Parathyroid adenoma (tissue), 2 donors: Measurements from ENCODE around the gene CMPK2.

Experiments
- H2AFZ ChIP-seq: fragments of 300-600 bp; sonication (generic); one replicate; pipeline ENCODE4 v1.7.0; 2017; ENCODE audit warnings: antibody characterized with exemption, mild to moderate bottlenecking
- H3K27ac ChIP-seq: fragments of 300-600 bp; sonication (generic); one replicate; pipeline ENCODE4 v1.7.0; 2017
- H3K27me3 ChIP-seq: fragments of 300-600 bp; sonication (generic); one replicate; pipeline ENCODE4 v1.7.0; 2017; ENCODE audit warnings: low read length; ENCODE audit not compliant: control insufficient read depth, insufficient read depth
- H3K36me3 ChIP-seq: fragments of 300-600 bp; sonication (generic); one replicate; pipeline ENCODE4 v1.7.0; 2017; ENCODE audit warnings: low read length; ENCODE audit not compliant: control insufficient read depth, insufficient read depth
- H3K4me1 ChIP-seq: fragments of 300-600 bp; sonication (generic); one replicate; pipeline ENCODE4 v1.7.0; 2017; ENCODE audit warnings: control low read depth
- H3K4me2 ChIP-seq: fragments of 300-600 bp; sonication (generic); one replicate; pipeline ENCODE4 v1.7.0; 2017; ENCODE audit warnings: low read length
- H3K4me3 ChIP-seq: fragments of 300-600 bp; sonication (generic); one replicate; pipeline ENCODE4 v1.7.0; 2017; ENCODE audit warnings: low read depth, low read length
- H3K79me2 ChIP-seq: fragments of 300-600 bp; sonication (generic); one replicate; pipeline ENCODE4 v1.7.0; 2017; ENCODE audit warnings: control low read depth
- H3K9ac ChIP-seq: fragments of 300-600 bp; sonication (generic); one replicate; pipeline ENCODE4 v1.7.0; 2017; ENCODE audit warnings: mild to moderate bottlenecking
- H3K9me3 ChIP-seq: fragments of 300-600 bp; sonication (generic); one replicate; pipeline ENCODE4 v1.7.0; 2017; ENCODE audit warnings: low read length; ENCODE audit not compliant: control insufficient read depth
- TF ChIP-seq, protein P1 (sequence below): fragments of 300-600 bp; sonication (generic); IDR thresholded peaks from one replicate; pipeline ENCODE4 v1.7.0; 2017; ENCODE audit warnings: antibody characterized with exemption, mild to moderate bottlenecking
- donor health status: primary hyperparathyroidism.

The CMPK2 gene, protein sequence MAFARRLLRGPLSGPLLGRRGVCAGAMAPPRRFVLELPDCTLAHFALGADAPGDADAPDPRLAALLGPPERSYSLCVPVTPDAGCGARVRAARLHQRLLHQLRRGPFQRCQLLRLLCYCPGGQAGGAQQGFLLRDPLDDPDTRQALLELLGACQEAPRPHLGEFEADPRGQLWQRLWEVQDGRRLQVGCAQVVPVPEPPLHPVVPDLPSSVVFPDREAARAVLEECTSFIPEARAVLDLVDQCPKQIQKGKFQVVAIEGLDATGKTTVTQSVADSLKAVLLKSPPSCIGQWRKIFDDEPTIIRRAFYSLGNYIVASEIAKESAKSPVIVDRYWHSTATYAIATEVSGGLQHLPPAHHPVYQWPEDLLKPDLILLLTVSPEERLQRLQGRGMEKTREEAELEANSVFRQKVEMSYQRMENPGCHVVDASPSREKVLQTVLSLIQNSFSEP

DNA sequence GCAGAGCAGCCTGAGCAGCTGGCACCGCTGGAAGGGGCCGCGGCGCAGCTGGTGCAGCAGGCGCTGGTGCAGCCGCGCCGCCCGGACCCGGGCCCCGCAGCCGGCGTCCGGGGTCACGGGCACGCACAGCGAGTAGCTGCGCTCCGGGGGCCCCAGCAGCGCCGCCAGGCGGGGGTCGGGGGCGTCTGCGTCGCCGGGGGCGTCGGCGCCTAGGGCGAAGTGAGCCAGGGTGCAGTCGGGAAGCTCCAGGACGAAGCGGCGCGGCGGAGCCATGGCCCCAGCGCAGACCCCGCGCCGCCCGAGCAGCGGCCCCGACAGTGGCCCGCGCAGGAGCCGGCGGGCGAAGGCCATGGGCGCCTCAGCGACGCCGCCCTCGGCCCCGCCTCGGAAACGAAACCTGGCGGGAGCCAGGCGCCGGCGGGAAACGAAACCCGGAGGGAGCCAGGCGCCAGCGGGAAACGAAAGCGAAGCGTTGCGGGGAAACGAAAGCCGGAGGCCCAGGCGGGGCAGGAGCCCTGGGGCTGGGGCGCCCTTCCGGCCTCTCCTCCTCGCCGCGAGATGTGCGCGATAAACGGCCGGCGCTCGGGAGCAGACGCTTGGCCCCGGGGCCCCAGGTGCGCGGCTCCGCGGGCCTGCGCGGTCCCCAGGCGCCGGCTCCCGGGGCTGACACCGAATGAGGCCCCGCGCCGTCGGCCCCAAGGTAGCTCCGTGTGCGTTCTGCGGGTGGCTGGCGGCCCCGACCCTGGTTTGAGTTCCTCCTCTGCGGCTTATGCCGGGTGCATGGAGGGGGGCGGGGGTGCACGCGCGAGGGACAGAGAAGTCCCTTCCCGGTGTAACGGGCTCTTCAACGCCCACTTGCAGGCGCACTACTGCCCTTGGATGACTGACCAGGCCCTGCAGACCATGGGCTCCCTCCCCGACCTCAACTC lies at the start of gene CMPK2:
Gene CMPK2 (minus strand): TSS at position 562 of the 929 bp plus-strand sequence. CDS start 211 bp downstream, at position 351.
- H3K4me1 ChIP-seq, result no peaks in the 10 kb centered on the region
- H2AFZ ChIP-seq, result peak within 1 kb of the TSS; percentile 96
- peak within 1 kb of the TSS; percentile 76 for H3K4me3 ChIP-seq
- H3K27ac ChIP-seq, result peak within 1 kb of the TSS; percentile 68
- TF ChIP-seq, protein P1, sequence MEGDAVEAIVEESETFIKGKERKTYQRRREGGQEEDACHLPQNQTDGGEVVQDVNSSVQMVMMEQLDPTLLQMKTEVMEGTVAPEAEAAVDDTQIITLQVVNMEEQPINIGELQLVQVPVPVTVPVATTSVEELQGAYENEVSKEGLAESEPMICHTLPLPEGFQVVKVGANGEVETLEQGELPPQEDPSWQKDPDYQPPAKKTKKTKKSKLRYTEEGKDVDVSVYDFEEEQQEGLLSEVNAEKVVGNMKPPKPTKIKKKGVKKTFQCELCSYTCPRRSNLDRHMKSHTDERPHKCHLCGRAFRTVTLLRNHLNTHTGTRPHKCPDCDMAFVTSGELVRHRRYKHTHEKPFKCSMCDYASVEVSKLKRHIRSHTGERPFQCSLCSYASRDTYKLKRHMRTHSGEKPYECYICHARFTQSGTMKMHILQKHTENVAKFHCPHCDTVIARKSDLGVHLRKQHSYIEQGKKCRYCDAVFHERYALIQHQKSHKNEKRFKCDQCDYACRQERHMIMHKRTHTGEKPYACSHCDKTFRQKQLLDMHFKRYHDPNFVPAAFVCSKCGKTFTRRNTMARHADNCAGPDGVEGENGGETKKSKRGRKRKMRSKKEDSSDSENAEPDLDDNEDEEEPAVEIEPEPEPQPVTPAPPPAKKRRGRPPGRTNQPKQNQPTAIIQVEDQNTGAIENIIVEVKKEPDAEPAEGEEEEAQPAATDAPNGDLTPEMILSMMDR, result no peak
- no peaks in the 10 kb centered on the region for H3K27me3 ChIP-seq
- H3K4me2 ChIP-seq, result peak within 1 kb of the TSS; percentile 93
- no peaks in the 10 kb centered on the region for H3K9me3 ChIP-seq
- peak within 1 kb of the TSS; percentile 17 for H3K9ac ChIP-seq
- no peaks in the 10 kb centered on the region for H3K36me3 ChIP-seq
- H3K79me2 ChIP-seq, result no peaks in the 10 kb centered on the region

DNA sequence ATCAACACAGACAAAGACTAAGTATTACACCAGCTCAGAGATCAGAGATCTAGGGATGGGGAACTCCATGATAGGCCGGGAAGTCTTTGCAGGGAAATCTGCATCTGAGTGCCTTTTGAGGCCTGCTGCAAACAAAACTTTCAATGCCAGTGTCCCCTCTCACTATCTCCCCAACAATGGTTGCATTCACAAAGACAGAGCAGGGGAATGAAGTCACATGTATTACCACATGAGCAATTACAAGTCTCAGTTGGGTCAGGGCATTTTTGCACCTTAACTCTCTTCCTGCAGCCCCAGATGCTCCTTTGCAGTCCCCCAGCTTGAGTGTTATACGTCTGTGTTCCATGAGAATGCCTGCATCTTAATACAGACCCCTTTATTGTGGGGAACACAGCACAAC lies 49.7 kb upstream of the CMPK2 start:
- TF ChIP-seq, protein P1, result no peak
- H3K79me2 ChIP-seq, result peaks cover 20% of the 10 kb centered on the region
- H3K27ac ChIP-seq, result no peak overlapping the region
- H3K27me3 ChIP-seq, result no peaks in the 10 kb centered on the region
- H3K4me2 ChIP-seq, result no peak overlapping the region
- peaks cover 20% of the 10 kb centered on the region for H3K4me1 ChIP-seq
- no peaks in the 10 kb centered on the region for H3K36me3 ChIP-seq
- H3K9me3 ChIP-seq, result no peaks in the 10 kb centered on the region
- H3K9ac ChIP-seq, result no peak overlapping the region
- H3K4me3 ChIP-seq, result no peak overlapping the region
- no peak overlapping the region for H2AFZ ChIP-seq

DNA sequence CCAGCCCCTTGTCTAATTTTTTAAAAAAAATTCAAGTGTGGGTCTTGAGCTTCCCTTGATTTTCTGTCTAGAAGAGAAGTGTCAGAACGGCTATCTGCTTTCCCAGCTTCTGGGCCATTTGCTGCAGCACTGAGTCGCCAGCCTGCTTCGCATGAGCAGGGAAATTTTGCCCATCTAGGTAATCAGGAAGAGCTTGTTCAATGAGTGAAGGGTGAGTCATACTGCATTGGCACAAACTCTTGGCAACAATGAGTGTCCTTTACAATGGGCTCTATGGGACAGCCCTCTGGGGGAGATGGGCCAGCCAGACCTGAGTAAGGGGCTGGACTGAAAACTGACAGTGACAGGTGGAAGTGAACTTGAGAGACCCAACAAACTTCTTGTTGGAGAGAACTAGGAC lies 49.1 kb upstream of the CMPK2 start:
- Histone ChIP-seq H3K4me3 (no peak overlapping the region), H3K79me2 (peaks cover 17% of the 10 kb centered on the region), H3K4me1 (peaks cover 16% of the 10 kb centered on the region), H3K9ac (no peak overlapping the region), H3K27me3 (no peaks in the 10 kb centered on the region), H3K36me3 (no peaks in the 10 kb centered on the region), H3K27ac (no peak overlapping the region), H2AFZ (no peak overlapping the region), H3K4me2 (no peak overlapping the region), H3K9me3 (no peaks in the 10 kb centered on the region)
- TF ChIP-seq, protein P1, result no peak

DNA sequence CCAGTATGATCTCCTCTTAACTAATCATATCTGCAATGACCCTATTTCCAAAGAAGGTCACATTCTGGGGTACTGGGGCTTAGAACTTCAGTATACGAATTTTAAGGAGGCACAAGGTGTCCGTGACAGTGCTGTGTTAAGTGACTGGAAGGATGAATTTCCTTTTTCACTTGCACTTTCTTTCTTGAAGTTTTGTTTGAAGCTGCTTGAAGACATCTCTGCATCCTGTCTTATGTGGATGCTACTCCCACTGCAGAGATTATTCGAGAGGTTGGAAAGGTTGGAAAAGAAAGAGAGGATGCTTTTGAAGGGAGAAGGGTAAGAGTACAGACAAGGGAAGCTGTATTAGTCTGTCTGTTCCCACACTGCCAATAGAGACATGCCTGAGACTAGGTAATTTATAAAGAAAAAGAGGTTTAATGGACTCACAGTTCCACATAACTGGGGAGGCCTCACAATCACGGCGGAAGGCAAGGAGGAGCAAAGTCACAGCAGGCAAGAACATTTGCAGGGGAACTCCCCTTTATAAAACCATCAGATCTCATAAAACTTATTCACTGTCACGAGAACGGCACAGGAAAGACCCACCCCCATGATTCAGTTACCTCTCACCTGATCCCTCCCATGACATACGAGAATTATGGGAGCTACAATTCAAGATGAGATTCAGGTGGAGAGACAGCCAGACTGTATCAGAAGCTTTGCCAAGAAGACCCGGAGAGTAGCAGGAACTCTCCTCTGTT lies 47.9 kb upstream of the CMPK2 start:
- H3K79me2 ChIP-seq, result peaks cover 6% of the 10 kb centered on the region
- H3K9ac ChIP-seq, result no peak overlapping the region
- H3K36me3 ChIP-seq, result no peaks in the 10 kb centered on the region
- H3K27me3 ChIP-seq, result no peaks in the 10 kb centered on the region
- H3K9me3 ChIP-seq, result no peaks in the 10 kb centered on the region
- H2AFZ ChIP-seq, result no peak overlapping the region
- no peak overlapping the region for H3K4me2 ChIP-seq
- H3K4me3 ChIP-seq, result no peak overlapping the region
- H3K27ac ChIP-seq, result no peak overlapping the region
- peaks cover 7% of the 10 kb centered on the region for H3K4me1 ChIP-seq
- TF ChIP-seq, protein P1, result no peak
